GM21717 (cell line): ENCODE measurements around the gene MPP2.
"Not testable (repeated sequence)": the region's sequence is repeated elsewhere in the genome, so short reads cannot be mapped to it uniquely, and the experiment has no call there.

ENCODE experiments used
- ATAC-seq: cut with Tn5 transposase; IDR thresholded peaks from one replicate; pipeline ENCODE4 v1.9.1; 2021; ENCODE audit warnings: mild to moderate bottlenecking, moderate library complexity; ENCODE audit not compliant: unreplicated experiment

The MPP2 gene

DNA sequence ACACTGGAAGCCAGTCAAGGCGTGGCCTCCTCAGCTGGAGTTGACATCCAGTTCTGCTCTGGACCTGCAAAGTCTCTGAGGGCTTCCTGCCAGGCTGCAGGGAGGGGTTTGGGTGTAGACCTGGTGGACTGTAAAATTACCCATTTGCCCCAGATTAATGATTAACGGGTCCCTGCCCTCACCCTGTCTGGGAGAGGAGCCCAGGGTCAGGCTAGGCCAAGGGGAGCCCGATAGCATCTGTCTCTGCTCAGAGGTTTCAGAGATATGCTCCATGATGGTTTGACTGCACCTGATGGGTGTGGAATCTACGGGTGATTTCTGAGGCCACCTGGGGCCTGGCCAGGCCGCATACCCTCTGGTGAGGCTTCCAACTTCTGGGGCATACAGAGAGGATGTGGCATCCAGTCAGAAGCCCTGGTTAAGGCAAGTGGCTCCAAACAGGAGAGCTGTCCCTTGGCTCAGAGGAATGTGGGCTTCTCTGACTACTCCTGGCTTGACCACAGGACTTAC lies 23.8 kb upstream of the MPP2 start:
- ATAC-seq = no peak

DNA sequence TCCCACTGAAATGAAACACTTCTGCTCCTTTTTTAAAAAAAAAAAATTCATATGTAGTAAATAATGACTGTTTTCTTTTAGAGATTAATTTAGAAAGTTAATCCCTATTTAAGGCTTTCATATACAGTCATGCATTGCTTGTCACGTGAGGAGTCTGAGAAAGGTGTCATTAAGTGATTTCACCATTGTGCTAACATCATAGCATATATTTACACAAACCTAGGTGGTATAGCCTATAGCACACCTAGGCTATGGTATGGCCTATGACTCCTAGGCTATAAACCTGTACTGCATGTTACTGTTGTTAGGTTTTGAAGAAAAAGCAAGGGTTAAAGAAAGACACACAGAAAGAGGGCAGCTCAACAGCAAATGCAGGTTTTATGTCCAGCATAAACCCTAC lies 21.3 kb upstream of the MPP2 start:
- no peak for ATAC-seq

DNA sequence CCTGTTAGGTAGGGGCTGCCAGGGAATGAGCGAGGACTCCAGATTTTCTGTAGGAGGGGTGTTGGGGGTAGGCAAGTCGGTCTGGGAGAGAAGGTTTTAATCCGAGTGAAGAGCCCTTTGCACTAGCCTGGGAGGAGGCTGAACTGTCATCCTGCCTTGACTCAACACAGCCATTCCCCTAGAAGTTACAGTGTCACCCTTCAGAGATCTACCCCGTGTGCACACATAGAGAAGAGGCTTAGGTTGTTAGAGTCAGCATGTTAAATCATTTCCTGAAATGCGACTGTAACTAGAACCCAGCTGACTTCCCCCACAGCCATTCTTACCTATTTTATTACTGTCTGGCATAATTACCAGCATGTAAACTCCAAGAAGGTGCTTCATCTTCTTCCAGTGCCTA lies 20.6 kb upstream of the MPP2 start:
- ATAC-seq = not testable (repeated sequence)

DNA sequence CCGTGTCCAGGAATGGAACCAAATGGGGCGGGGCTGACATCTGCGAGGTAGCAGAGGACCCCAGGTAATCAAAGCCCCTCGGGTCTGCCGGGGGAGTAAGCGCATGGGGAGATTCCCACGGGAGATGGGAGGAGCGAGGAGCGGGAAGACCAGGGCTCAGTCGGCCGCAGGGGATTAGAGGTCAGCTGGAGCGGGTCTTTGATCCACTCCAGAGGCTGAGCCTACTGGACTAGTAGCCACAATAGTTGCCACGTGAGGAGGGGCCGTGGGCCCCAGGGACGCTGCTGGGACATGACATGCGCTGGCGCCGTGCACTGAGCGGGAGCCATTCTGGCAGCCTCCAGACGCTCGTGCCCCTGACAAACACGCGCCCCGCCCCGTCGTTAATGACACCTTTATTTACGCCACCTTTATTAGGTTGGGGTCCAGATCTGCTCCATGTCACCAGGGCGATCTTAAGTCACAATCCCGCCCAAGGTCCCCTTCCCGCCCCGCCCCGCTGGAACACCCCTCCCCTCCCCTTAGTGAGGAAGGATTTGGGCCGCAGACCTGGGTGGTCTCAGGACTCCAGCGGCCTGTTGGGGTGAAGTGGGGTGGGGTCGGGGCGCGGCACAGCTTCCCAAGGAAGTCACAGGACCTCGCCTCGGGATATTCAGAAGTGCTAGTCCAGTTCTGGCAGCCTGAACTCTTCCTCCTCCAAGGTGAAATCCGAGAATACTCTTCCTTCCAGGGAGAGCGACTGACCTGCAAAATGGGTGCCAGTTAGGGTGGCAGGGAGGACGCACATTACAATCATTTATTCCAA lies 19.9 kb upstream of the MPP2 start:
- ATAC-seq = no peak

DNA sequence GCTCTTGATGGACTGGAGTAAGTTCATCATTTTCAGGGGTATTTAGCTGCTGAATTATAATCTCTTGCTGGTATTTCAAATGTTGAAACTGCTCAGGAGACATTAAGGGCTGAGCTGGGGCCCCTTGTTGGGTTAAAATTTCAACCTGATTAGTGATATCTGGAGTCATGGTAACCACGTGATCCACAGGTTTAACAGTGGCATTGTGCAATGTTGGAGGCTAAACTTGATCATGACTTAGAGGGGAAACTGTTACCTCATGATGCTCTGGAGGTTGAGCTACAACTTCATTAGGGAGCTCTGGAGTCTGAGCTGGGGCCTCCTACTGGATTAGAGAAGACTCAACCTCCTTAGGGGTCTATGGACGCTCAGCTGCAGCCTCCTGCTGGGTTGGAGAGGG lies 17.2 kb upstream of the MPP2 start:
- ATAC-seq = no peak

DNA sequence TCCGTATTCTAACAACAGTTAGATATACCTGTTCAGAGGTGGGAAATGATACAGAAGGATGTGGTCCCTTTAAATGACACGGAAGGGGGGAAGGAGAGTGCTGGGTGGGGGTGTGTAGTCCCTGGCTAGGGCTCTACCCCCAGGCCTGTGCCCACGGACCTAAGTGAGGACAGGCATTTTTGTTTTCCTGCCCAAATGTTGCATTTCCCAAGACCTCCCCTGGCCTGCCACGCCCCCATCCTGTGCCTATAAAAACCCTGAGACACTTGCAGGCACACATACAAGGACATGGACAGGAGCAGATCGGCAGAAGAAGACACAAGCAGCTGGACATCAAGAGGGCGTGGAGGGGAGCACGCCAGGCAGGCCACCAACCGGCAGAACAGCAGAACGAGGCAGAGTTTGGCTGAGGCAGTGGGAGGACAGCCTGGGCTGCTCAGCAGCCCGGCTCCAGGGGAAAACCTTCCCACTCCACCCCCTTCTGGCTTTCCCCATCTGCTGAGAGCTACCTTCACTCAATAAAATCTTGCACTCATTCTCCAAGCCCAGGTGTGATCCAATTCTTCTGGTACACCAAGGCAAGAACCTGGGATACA lies 13.3 kb upstream of the MPP2 start:
- no peak for ATAC-seq

DNA sequence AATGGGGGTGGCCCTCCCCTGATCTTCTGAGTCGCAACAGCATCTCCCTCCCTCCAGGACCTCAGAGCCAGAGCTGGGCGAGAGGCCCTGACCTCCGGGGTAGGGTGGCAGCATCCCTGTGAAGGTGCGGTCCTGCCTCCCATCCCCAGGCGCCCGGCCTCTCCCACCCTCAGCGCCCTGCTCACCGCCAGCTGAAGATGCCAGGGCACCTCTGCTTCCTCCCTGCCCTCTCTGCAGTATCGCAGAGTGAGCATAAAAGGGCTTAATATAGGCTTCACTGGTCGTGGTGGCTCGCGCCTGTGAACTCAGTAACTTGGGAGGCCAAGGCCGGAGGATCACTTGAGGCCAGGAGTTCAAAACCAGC lies 10.7 kb upstream of the MPP2 start:
- ATAC-seq = no peak

DNA sequence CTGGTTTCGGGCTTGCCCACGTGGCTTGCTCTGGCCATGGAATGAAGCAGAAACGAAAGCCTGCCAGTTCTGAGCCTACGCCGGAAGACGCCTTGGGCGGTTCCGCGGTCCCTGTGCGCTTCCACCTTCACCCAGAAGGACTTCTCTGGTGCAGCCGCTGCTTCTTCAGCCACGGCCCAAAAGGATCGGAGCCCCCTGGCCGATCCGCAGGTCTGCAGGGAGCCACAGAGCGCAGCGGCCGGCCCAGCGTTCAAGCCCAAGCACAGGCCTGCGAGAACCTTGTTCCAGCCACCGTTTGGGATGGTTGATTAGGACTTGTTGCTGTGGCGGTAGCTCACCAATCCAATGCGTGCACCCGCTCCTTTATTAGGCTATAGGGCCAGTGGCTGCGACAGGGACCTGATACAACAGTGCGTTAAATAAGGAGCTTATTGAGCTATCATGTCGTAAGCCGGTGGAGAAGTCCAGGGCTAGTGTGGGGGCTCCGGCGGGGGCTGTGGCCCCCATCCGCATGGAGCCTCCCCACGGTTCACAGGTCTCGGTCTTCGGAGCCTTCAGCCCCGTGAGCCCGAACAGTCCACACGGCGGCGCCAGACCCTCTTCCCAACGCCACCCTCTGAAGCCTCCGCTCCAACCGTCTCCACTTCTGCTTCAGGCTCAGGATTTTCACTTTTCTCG lies 10.2 kb upstream of the MPP2 start:
- ATAC-seq = no peak

DNA sequence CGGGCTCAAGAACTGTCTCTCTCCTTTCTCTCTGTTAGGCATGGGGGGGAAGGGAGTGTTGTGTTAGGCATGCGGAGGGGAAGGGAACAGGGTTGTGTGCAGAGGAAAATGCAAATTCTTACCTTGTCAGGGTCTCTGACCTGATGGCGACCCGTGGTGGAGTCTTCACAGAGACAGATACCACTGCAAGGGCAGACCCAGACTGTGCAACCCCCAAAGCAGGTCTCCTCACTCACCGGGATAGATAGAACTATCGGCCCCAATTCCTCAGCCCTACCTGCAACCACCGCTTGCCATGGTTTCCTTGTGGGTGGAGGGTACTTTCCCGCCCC lies 9.6 kb upstream of the MPP2 start:
- ATAC-seq = no peak

DNA sequence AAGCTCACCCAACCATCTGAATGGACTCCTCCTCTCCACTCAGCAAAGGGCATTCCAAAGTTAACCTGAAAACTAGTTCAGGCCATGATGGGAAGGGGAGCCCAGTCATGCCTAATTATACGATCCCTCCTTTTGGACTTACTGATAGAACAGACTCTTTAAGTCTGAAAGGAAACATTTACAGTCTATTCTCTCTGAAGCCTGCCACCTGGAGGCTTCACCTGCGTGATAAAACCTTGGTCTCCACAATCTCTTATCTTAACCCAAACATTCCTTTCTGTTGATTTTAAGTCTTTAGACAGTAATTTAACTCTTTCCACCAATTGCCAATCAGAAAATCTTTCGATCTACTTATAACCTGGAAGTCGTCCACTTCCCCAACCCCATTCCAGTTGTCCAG lies 9.0 kb upstream of the MPP2 start:
- ATAC-seq = no peak

DNA sequence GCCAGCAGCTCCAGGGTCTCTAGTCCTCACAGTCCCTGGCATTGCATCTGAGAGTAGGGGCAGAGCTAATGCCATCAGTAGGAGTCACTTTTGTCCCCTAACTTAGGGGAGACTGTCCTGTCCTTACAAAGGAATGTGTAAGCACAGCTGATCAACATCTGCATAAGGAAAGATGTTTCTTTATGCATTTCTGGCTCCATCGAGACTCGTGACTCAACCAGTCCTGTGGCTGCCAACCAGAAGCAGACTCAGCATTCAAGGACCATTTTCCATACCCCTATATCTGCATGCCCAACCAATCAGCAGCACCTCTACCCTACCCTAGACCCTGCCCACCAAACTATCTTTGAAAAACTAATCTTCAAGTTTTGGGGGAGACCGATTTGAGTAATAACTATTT lies 8.2 kb upstream of the MPP2 start:
- ATAC-seq = no peak

DNA sequence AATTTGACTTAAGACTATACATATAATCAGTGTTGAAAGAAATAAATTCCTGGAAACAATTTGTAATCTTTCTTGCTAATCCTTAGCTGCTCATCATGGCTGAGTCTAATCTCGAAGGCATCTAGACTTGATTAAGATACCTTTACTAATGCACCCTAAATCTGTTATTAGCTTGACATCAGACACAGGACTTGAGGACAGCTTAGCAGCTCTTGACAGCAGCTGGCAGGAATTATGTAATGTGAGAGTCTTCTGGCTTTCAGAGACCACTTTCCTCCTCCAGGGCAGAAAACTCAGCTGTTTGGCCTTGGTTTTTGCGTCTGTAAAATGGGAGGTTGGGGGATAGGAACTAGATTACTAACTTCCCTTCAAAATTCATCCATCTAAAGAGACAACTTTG lies 7.1 kb upstream of the MPP2 start:
- no peak for ATAC-seq

DNA sequence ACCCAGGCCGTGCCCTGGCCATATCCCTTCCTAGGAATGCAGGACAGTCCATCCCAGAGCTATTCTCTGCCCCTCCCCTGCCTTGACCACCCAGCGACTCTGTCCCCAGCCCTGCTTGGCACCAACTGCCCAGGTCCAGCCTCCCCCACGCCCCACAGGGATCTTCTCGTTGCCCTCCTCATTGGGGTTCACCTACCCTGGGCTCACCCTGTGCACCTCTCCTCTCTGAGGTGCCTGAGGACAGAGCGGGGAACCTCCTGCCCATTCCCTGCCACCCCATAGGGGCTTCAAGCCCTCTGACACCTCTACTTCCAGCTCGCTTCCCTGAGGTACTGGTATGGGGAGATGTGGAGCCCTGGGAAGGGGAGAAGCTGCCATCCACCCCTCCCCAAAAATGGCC lies 6.2 kb upstream of the MPP2 start:
- no peak for ATAC-seq

DNA sequence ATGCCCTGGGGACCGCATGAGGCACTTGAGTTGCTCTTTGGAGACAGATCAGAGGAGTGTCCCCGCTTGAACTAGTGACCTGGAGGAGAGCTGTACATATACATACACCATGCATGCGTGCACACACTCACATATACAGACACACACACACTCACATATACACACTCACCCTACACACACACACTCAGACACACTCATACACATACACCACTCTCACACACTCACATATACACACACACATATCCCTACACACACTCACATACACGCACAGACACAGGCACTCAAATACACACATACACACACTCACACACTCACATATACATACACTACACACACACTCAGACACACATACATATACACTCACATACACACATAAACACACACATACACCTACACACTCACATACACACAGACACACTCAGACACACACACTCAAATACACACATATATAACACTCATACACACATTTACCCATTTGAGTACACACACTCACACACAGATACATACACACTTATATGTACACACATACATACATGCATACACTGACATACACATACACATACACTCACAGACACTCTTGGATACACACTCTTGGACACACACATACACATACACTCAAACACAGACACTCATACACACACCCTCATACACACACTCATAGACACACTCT lies 5.4 kb upstream of the MPP2 start:
- no peak for ATAC-seq

DNA sequence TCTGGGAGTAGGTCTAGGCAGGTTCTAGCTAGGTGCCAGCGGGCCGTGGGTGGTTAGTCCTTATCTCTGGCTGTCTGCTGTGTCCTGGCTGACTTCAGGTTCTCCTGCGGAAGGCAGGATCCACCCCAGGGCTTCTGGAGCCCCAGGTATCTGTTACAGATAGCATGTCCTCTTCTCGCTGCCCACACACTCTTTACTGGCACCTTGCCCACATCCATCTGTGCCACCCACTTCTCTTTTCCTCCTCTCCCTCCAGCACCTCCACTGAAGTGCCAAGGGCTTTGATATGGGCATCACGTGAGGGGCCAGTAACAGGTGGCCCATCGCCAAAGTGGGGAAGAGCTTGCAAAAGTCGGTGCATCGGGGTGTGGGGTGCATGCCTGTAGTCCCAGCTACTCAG lies 4.6 kb upstream of the MPP2 start:
- no peak for ATAC-seq

DNA sequence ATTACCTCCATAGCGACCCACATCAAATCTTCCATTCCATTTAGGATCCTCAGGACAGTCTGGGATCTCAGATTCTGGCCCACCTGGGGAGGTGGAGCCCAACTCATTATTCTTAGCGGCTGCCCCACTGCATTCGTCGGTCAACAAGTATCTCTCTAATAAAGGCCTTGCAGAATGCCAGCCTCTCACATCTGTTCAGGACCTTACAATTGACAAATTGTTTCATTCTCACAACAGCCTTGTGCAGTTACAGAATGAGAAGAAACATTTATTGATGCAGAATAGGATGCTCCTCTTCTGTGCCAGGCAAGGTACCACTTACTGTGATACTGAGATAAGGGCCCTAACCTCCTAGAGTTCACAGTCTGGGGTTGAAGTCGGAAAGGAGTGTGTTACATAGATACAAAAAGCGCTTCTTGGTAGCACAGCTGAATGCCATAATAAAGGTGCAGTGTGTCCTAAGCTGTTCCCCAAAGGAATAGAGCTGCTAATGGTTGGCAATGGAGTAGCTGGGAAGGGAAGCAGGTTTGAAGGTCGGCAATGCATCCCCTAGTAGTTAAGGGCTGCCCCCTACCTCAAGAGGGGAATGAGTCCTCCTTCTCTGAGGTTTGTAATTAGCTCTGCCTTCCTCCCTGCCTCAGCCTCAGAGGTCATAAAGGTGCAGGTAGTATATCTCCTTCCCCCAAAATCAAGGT lies 2.3 kb upstream of the MPP2 start:
- no peak for ATAC-seq

DNA sequence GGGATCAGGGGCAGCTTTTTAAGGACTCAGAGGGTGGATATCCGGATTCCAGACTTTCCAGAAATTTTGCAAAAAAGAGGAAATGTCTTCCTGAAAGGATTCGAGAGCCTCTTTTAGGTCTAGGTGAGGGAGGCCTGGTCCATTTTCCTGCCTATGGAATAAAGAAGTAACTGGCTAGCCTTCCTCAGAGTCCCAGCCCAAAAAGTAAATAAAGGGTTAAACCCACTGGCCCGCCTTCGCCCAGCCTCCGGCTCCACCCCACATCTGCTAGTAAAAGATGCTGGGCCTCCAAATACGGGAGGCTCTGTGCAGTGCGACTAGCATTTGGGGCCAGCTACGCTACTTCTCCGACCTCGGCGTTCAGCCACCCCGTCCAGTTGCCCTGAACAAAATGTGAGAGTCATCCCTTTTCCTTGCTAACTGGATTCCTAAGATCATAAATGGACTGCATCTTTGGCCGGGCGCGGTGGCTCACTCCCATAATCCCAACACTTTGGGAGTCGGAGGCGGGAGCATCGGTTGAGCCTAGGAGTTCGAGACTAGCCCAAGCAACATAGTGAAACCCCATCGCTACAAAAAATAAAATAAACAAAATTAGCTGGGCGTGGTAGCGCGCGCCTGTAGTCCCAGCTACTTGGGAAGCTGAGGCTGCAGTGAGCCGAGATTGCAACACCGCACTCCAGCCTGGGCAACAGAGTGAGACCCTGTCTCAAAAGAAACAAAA lies 824 bp upstream of the MPP2 start:
- no peak for ATAC-seq

DNA sequence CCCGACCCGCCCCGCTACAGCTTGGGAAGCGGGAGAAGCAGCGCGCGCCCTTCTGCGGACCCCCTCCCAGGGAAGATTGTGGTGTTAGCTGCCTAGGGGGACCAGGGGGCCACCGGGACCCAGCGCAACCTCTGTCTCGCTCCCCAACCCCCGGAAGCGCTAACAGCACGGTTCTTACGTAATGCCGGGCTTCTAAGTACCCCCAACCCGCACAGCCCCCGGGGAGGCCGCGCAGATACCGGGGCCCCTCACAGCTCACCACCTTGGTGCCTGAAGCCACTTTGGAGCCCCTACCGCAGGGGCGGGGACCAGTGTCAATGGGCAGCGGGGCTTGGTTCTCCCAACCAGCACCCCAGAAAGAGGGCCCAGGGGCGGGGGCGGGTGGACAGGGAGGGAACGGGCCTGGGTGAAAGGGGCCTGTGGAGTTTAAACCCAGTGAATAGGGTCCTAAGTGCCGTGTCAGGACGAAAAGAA lies 348 bp downstream of the MPP2 start:
- ATAC-seq = no peak

DNA sequence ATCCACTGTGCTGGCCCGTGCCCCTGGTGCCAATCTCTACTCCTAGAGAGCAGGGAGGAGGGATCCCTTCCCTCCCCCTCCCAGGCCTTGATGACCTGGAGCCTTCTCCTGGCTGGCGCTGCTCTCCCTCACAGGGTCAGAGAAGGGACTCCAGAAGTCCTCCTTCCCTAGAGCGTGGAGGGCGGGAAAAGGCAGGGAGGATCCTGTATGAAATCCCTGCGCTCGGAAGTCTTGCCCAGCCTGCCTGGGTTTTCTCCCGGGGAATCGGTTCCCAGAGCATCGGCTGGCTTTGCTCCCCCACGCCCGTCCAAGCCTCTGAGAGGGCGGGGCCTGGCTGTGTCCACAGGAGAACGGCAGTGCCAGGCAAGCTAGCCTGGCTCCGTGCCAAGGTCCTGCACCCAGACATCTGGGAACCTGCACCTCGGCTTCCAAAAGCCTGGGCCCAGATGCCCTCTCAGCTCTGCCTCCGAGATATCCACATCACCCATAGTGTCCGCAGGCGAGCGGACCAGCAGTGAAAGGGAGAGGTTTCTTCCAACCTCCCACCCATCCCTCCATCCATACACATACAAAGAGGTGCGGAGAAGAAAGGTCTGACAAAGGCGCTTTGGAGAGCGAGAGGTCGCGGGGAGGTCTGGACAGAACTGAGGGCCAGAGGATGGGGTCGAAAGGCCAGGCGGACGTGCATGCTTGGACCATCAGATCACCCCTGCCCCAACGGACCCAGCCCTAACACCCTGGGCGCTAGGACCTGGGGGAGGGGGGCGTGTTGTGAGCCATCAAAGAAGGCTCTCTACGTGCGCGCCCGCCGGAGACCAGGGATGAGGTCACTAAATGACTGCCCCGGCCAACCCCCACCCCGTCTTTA lies 1.1 kb downstream of the MPP2 start:
- no peak for ATAC-seq
